Mesothelial cell of epicardium (in vitro differentiated cells): Measurements from ENCODE around the gene CXXC5. TPM values are rescaled to one million over a fixed set of nuclear protein-coding genes. Genes with fewer than 3 reads are reported as not detected.
A peak's percentile ranks its signal among the peaks of the same experiment; 100 is the strongest.

Experiments
- DNase-seq, 2 experiments: peaks; one replicate each; pipeline ENCODE4 v3.0.0; 2021; ENCODE audit warnings: low spot score in 2 of 2; ENCODE audit not compliant: unreplicated experiment in 2 of 2
- H3K27ac Mint-ChIP-seq: 2 replicates; pipeline ENCODE4 v1.8.0; 2021; ENCODE audit warnings: mixed read lengths
- H3K27me3 Mint-ChIP-seq: 2 replicates; pipeline ENCODE4 v1.8.0; 2021; ENCODE audit warnings: low read depth, mixed read lengths
- H3K36me3 Mint-ChIP-seq: 2 replicates; pipeline ENCODE4 v1.8.0; 2021; ENCODE audit warnings: mixed read lengths
- H3K4me1 Mint-ChIP-seq: 2 replicates; pipeline ENCODE4 v1.8.0; 2021; ENCODE audit warnings: mixed read lengths
- H3K4me3 Mint-ChIP-seq: 2 replicates; pipeline ENCODE4 v1.8.0; 2021; ENCODE audit warnings: mild to moderate bottlenecking, moderate library complexity, mixed read lengths
- H3K9me3 Mint-ChIP-seq: 2 replicates; pipeline ENCODE4 v1.8.0; 2021; ENCODE audit warnings: mixed read lengths
- total RNA-seq: library from RNA; stranded (reverse); gene quantifications from 3 replicates; pipeline ENCODE4 v1.2.1, GENCODE V29; 2021
- TF ChIP-seq, protein P1 (sequence below): fragments of 200-600 bp; sonication (generic); IDR thresholded peaks from one replicate; pipeline ENCODE4 v1.5.0; 2021; ENCODE audit warnings: antibody characterized with exemption; ENCODE audit not compliant: unreplicated experiment

Gene CXXC5
- total RNA-seq, 1 donor from 2014 or later: 37.4 TPM

DNA sequence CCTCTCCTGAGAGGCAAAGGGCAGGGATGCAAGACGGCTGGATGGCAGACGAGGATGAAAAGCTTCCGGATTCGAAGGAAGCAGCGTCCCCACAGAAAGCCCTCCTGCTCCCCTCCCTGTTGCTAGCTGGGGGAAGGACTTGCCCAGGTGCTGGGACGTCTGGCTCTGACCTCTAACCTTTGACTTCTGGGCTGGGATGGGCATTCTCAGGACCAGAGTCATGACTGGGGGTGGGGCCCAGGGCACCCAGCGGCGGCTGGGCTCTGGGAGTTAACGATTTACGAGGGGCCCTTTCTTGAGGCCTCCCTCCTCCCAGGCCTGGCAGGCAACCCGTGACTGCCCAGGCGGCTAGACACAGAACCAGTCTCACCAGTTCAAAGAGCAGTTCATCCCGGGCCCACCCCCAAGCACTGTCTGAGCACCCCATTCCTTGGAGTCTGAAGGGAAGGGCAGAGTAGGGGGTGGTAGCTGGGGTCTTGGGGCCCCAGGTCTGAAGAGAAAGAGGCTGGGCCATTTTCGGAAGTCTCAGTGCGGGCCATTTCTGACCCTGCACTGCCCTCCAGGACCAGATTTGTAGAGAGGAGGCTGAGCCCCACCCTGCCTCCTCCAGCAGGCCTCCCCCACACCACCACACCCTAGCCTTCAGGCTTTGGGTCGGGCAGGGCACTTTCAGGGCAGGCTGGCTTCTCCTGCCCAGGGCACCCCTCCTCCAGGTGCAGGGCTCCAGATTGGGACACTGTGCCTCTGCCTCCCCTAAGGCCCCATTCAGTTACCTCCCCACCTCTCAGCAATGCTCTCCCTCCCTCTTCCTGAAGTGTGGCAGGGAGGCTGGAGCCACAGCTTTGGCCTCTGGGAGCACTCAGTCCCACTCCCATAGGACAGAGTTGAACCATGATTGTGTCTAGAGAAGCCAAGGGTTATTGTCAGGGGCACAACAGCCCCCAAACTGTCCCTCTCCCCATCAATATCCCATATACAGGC is 5.0 kb upstream of the CXXC5 start:
- no peaks in the 10 kb centered on the region for H3K9me3 Mint-ChIP-seq
- TF ChIP-seq, protein P1, sequence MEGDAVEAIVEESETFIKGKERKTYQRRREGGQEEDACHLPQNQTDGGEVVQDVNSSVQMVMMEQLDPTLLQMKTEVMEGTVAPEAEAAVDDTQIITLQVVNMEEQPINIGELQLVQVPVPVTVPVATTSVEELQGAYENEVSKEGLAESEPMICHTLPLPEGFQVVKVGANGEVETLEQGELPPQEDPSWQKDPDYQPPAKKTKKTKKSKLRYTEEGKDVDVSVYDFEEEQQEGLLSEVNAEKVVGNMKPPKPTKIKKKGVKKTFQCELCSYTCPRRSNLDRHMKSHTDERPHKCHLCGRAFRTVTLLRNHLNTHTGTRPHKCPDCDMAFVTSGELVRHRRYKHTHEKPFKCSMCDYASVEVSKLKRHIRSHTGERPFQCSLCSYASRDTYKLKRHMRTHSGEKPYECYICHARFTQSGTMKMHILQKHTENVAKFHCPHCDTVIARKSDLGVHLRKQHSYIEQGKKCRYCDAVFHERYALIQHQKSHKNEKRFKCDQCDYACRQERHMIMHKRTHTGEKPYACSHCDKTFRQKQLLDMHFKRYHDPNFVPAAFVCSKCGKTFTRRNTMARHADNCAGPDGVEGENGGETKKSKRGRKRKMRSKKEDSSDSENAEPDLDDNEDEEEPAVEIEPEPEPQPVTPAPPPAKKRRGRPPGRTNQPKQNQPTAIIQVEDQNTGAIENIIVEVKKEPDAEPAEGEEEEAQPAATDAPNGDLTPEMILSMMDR: no peak
- no peaks in the 10 kb centered on the region for H3K36me3 Mint-ChIP-seq
- H3K27me3 Mint-ChIP-seq: peaks cover 22% of the 10 kb centered on the region
- no peak for DNase-seq
- peaks cover 54% of the 10 kb centered on the region for H3K4me1 Mint-ChIP-seq
- peak overlapping the region; percentile 31 for H3K4me3 Mint-ChIP-seq
- peak overlapping the region; percentile 92 for H3K27ac Mint-ChIP-seq

- Mint-ChIP-seq H3K9me3 (no peaks in the 10 kb centered on the region), H3K36me3 (no peaks in the 10 kb centered on the region), H3K4me3 (no peak overlapping the region), H3K27me3 (peaks cover 22% of the 10 kb centered on the region), H3K27ac (peak overlapping the region; percentile 92), H3K4me1 (peaks cover 48% of the 10 kb centered on the region)
- no peak for DNase-seq
- TF ChIP-seq, protein P1: no peak
These were observed 4.1 kb upstream of the CXXC5 start for GRCh38 chr5:139644001-139644456.

- H3K36me3 Mint-ChIP-seq: no peaks in the 10 kb centered on the region
- no peak for DNase-seq
- H3K27ac Mint-ChIP-seq: no peak overlapping the region
- no peaks in the 10 kb centered on the region for H3K9me3 Mint-ChIP-seq
- peaks cover 25% of the 10 kb centered on the region for H3K27me3 Mint-ChIP-seq
- H3K4me1 Mint-ChIP-seq: peaks cover 51% of the 10 kb centered on the region
- no peak overlapping the region for H3K4me3 Mint-ChIP-seq
- TF ChIP-seq, protein P1: no peak
These were observed 3.3 kb upstream of the CXXC5 start for GRCh38 chr5:139644646-139645429.

GRCh38 chr5:139645430-139645871 is 2.7 kb upstream of the CXXC5 start:
- no peaks in the 10 kb centered on the region for H3K9me3 Mint-ChIP-seq
- TF ChIP-seq, protein P1: no peak
- no peak overlapping the region for H3K27ac Mint-ChIP-seq
- peaks cover 52% of the 10 kb centered on the region for H3K4me1 Mint-ChIP-seq
- no peak overlapping the region for H3K4me3 Mint-ChIP-seq
- no peak for DNase-seq
- H3K27me3 Mint-ChIP-seq: peaks cover 25% of the 10 kb centered on the region
- no peaks in the 10 kb centered on the region for H3K36me3 Mint-ChIP-seq

GRCh38 chr5:139646111-139646510 is 2.0 kb upstream of the CXXC5 start:
- Mint-ChIP-seq H3K36me3 (no peaks in the 10 kb centered on the region), H3K9me3 (no peaks in the 10 kb centered on the region), H3K4me1 (peaks cover 57% of the 10 kb centered on the region), H3K4me3 (no peak overlapping the region), H3K27ac (no peak overlapping the region), H3K27me3 (peaks cover 25% of the 10 kb centered on the region)
- no peak for DNase-seq
- TF ChIP-seq, protein P1: no peak
